Retinal pigment epithelial cell (primary cell): ENCODE measurements around the gene ERFL.

Experiments
- DNase-seq: peaks from one replicate; pipeline ENCODE4 v3.0.0-alpha.2; 2010; ENCODE audit warnings: low read depth
- H3K4me3 ChIP-seq: 2 replicates; pipeline ENCODE4 v1.5.1; 2011; ENCODE audit warnings: mild to moderate bottlenecking, low read length, control low read depth, moderate library complexity
- CTCF ChIP-seq: conservative IDR thresholded peaks from 2 replicates; pipeline ENCODE4 v1.5.1; 2011; ENCODE audit warnings: low read depth, low read length, control low read depth, inconsistent platforms

Gene ERFL

DNA sequence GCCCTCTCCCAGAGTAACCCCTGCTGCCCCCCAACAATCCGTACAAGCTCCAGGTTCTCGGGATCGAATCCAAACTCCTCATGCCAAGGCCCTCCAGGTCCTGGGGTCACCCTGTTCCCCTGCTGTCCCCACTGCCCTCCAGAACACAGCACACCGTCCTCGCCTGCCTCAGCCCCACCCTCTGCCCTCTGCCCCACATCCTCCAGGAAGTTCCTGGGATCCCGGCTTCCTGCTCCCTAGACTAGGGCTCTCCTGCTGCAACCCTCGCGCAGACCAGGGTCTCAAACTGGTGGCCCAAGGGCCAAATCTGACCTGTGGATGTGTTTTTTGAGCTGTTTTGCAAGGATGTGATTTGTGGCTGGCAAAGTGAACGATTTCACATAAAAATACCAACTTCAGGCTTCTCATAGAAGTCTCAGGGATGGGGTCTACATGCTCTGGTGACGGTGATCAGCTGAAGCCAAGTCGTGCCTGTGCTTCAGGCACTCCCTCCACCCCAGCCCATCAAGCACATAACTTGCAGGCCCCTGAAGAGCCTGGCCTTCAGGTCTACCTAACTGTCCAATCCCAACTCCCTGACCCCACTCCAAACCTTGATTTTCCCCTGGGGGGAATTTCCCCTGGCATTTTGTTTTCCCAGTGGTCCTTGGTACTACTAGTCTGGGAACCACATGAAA is 29.1 kb upstream of the ERFL start:
- TF ChIP-seq CTCF, result no peak
- H3K4me3 ChIP-seq, result no peak overlapping the region

GRCh38 chr19:41956621-41957020 is 28.4 kb upstream of the ERFL start:
- no peak for TF ChIP-seq CTCF
- no peak overlapping the region for H3K4me3 ChIP-seq
- no peak for DNase-seq

More for the DNA sequence above, 29.1 kb upstream of the ERFL start:
- DNase-seq, result no peak

DNA sequence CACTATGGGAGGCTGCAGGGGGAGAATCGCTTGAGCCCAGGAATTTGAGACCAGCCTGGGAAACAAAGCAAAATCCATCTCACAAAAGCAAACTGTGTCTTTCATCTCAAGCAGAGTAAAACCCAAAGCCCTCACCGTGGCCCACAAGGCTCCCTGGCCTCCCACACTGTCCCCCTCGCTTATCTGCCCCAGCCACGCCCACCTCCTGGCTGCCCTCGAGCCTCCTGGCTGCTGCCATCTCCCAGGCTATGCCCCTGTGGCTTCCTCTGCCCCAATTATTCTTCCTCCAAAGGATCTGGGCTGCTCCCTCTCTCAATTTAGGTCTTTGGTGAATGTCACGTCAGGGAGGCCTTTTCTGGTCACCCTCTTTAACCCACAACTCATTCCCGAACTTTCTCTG is 27.3 kb upstream of the ERFL start:
- no peak for TF ChIP-seq CTCF
- DNase-seq, result no peak
- H3K4me3 ChIP-seq, result no peak overlapping the region

- peak; percentile 99 for TF ChIP-seq CTCF
- DNase-seq, result no peak
- H3K4me3 ChIP-seq, result no peak overlapping the region
Observed at GRCh38 chr19:41951686-41952172, 23.5 kb upstream of the ERFL start.

- H3K4me3 ChIP-seq, result no peak overlapping the region
- TF ChIP-seq CTCF, result no peak
- no peak for DNase-seq
Observed at GRCh38 chr19:41947091-41947490, 18.8 kb upstream of the ERFL start.

- DNase-seq, result no peak
- H3K4me3 ChIP-seq, result no peak overlapping the region
- no peak for TF ChIP-seq CTCF
Observed at GRCh38 chr19:41945135-41945766, 17.0 kb upstream of the ERFL start.

DNA sequence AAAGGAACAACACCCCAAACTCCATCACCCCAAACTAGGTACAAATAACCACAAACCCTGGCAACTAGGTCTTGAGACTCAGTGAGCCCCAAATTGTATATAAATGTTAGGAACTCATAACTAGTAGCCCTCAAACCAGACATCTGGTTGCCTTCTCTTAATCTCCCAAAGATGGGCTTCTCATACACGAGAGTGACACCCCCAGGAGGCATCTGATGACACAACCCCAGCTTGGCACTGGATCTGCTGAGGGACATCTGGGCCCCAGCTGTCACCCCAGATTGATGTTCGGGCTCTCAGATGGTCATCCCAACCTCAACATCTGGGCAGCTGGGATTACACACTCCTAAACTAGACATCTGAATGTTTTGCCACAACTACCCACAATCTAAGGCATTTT is 16.1 kb upstream of the ERFL start:
- no peak for DNase-seq
- no peak overlapping the region for H3K4me3 ChIP-seq

More for the DNA sequence above, 16.1 kb upstream of the ERFL start:
- TF ChIP-seq CTCF, result no peak
